ENCODE results near the gene TLE3. TPM values are rescaled to one million over a fixed set of nuclear protein-coding genes. Genes with fewer than 3 reads are reported as not detected.

The TLE3 gene
- total and polyA plus RNA-seq, 2 of the 4 experiments (the other 2 are of a cell fraction) = 6.5 to 16.3 TPM

- Histone ChIP-seq H2AFZ (replicated peaks; ENCODE audit: low read length, poor library complexity) (no peak overlapping the region), H3K4me2 (ENCODE audit: low read depth, low read length) (no peak overlapping the region), H3K9ac (ENCODE audit: low read depth, low read length) (no peak overlapping the region), H4K20me1 (ENCODE audit: insufficient read depth, low read length) (no peaks in the 10 kb centered on the region), H4K91ac (ENCODE audit: insufficient read depth, low read depth, low read length) (no peak overlapping the region), H3K4me3 (ENCODE audit: insufficient read depth, low read depth, low read length) (no peak overlapping the region), H3K27me3 (ENCODE audit: control insufficient read depth, insufficient read depth, low read length) (peaks cover 67% of the 10 kb centered on the region), H3K56ac (ENCODE audit: extremely low read depth, insufficient read depth, low read length) (no peak overlapping the region), H3K9me3 (ENCODE audit: control insufficient read depth, insufficient read depth, low read length) (peaks cover 5% of the 10 kb centered on the region), H3K36me3 (ENCODE audit: control insufficient read depth, insufficient read depth, low read length) (no peaks in the 10 kb centered on the region), H3K18ac (ENCODE audit: low read depth, low read length) (no peak overlapping the region), H2BK5ac (ENCODE audit: low read depth, low read length, poor library complexity, severe bottlenecking) (no peak overlapping the region), H3K27ac (ENCODE audit: insufficient read depth, low read length) (no peak overlapping the region), H2AK5ac (ENCODE audit: low read depth, low read length) (no peak overlapping the region), H3K4ac (ENCODE audit: low read depth, low read length) (no peak overlapping the region), H3K4me1 (ENCODE audit: control insufficient read depth, insufficient read depth, low read length) (peaks cover 2% of the 10 kb centered on the region; the same call in 1 of the 2 replicates), H2BK120ac (ENCODE audit: low read depth, low read length) (no peak overlapping the region), H3K9me1 (ENCODE audit: insufficient read depth, low read length) (no peaks in the 10 kb centered on the region), H2BK20ac (ENCODE audit: low read depth, low read length) (no peak overlapping the region), H2AK9ac (replicated peaks; ENCODE audit: low read depth, low read length, poor library complexity) (no peak overlapping the region), H2BK15ac (ENCODE audit: low read depth, low read length) (no peak overlapping the region), H4K8ac (ENCODE audit: low read depth in 2 of 2, low read length in 2 of 2) (no peak overlapping the region), H3K23ac (ENCODE audit: low read depth, low read length) (no peak overlapping the region), H3K79me1 (ENCODE audit: low read depth in 1 of 2, low read length in 2 of 2) (no peaks in the 10 kb centered on the region), H3K14ac (replicated peaks; ENCODE audit: low read depth, low read length) (no peak overlapping the region), H4K5ac (ENCODE audit: low read depth, low read length) (no peak overlapping the region)
- dilution Hi-C loops (cut with HindIII; ENCODE audit: low sequenced_read_pairs, unreplicated experiment) (no loop called here), intact Hi-C loops (cut with micrococcal nuclease) (no loop called here), in situ Hi-C loops (cut with MboI; ENCODE audit: low sequenced_read_pairs) (no loop called here)
- ChIA-PET POLR2A (ENCODE audit: unreplicated experiment) (no interaction called here), CTCF (interaction anchor here (0.5 kb wide), 1 partner anchor 14 kb away, joined by 3 read pairs; no protein-coding TSS in a partner anchor)
- BruUV-seq (replicated peaks) = no TSS peak
- DNase-seq (no peak), ATAC-seq (ENCODE audit: low read depth) (no peak)
- no CpG with 5 or more reads among the region's 4 CpGs for WGBS, 2 experiments (ENCODE audit: extremely low coverage in 2 of 2, insufficient read length in 1 of 2)
- TF ChIP-seq RCOR1 (IDR thresholded peaks at IDR 0.05; ENCODE audit: insufficient replicate concordance, low read length) = no peak
- no peak for TF ChIP-seq MXI1 (IDR thresholded peaks at IDR 0.05; ENCODE audit: borderline replicate concordance, low read depth, low read length)
- TF ChIP-seq CHD1 (IDR thresholded peaks at IDR 0.05; ENCODE audit: low read depth, low read length) = no peak
- no peak for TF ChIP-seq MAFK (IDR thresholded peaks at IDR 0.05; ENCODE audit: low read depth, low read length)
- TF ChIP-seq CEBPB (IDR thresholded peaks at IDR 0.05; ENCODE audit: low read depth, low read length) = no peak
- TF ChIP-seq RAD21 (IDR thresholded peaks at IDR 0.05; ENCODE audit: low read length) = no peak
- no peak for TF ChIP-seq FOS (IDR thresholded peaks at IDR 0.05; ENCODE audit: low read depth, low read length)
- no peak for TF ChIP-seq BHLHE40 (IDR thresholded peaks at IDR 0.05; ENCODE audit: low read depth, low read length)
- no peak for TF ChIP-seq SMC3 (IDR thresholded peaks at IDR 0.05; ENCODE audit: low read depth, low read length)
- no peak for TF ChIP-seq MAZ (IDR thresholded peaks at IDR 0.05; ENCODE audit: borderline replicate concordance, low read depth, low read length)
- TF ChIP-seq CTCF (conservative IDR thresholded peaks at IDR 0.05; ENCODE audit: low read depth, low read length) = no peak
- TF ChIP-seq RFX5 (IDR thresholded peaks at IDR 0.05; ENCODE audit: low read depth, low read length) = no peak
- TF ChIP-seq USF2 (IDR thresholded peaks at IDR 0.05; ENCODE audit: low read depth, low read length) = no peak
- TF ChIP-seq NFE2L2 (IDR thresholded peaks at IDR 0.05; ENCODE audit: low read depth, low read length) = no peak
- TF ChIP-seq ELK1 (IDR thresholded peaks at IDR 0.05; ENCODE audit: borderline replicate concordance, low read depth, low read length) = no peak
- no peak for TF ChIP-seq POLR2A (IDR thresholded peaks at IDR 0.05; ENCODE audit: low read depth, low read length)
Measured at GRCh38 chr15:70126362-70126761, 28.6 kb upstream of the TLE3 start.
